ENCODE measurements around the gene GLCCI1.
A peak's percentile ranks its signal among the peaks of the same experiment; 100 is the strongest.

GLCCI1 gene

GRCh38 chr7:7962851-7963250 is 5.7 kb upstream of the GLCCI1 start:
- no peak for DNase-seq (ENCODE audit: low read depth in 2 of 2)

DNA sequence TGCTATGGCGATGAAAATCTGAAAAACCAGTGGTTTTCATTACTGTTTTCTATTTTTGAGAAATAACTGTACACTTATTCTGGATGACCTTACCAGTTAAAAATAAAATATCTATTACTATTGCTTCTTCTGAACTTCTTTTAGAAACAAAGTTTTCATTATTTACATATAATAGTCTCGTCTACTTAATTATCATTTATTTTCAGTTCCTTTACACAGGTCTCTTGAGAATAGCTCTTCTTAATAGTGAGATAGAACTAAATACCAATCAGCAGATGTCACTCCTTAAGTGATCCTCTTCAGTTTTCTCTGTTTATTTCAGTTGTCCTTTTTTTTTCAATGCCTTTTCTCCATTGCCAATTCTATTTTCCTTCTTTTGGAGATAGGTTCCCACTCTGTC is 4.3 kb upstream of the GLCCI1 start:
- no peak for DNase-seq (ENCODE audit: low read depth in 2 of 2)

DNA sequence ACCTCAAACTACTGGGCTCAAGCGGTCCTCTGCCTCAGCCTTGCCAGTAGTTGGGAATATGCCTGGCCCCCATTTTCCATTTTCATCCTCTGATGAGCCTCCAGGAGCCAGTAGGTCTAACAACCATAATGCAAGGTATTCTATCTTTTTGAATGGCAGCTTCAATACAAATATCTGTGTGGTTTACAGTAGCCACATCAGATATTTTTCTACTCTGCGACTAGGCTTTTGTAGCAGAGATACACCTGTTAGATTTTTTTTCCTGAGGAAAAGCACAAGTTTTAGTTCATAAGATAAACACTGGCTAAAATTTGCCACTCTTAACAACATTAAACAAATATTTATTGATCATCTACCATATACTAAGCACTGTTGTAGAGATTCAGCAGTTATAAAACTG is 3.9 kb upstream of the GLCCI1 start:
- no peak for DNase-seq (ENCODE audit: low read depth in 2 of 2)

DNA sequence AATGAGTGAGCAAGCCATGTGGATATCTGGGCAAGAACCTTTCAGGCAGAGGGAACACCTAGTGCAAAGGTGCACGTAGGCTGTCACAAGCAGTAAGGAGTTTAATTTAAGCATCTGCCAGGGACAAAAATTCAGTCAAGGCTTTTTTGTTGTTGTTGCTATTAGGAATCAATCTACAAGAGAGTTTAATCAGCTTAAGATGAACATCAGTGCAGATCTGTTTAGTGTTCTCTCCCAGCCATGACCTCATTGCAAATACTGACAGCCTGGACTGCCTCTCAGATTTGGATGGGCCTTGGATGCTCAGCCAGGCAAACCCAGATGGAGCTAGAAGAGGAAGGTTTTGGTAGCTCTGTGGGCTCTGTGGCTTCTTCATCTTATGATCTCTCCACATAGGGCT is 3.3 kb upstream of the GLCCI1 start:
- no peak for DNase-seq (ENCODE audit: low read depth in 2 of 2)

DNA sequence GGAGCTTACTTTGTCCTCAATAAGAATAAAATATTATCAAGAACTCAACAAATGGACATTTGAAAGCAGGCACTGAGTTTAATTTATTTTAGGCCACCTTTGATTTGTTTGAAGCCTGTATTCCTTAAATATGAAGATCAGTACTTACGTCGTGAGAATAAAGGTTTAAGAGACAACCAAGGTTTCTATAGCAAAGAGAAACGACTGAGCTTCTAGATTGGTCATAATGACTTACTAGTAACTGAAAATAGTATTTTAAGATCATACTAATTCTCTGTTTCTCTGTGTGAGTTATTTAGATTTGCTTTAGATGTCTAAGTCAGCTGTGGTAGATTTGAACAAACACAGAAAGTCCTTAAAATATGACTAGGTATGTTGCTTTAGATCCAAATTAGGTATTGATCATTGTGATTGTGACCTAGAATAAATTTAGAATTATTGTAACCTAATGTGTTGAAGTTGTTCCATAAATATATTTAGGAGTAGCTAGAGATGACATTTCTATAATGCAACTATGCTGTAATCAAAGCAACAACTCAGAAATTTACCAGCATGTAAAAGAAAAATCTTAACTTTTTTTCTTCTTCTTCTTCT is 2.4 kb upstream of the GLCCI1 start:
- DNase-seq (ENCODE audit: low read depth in 2 of 2), result no peak

DNA sequence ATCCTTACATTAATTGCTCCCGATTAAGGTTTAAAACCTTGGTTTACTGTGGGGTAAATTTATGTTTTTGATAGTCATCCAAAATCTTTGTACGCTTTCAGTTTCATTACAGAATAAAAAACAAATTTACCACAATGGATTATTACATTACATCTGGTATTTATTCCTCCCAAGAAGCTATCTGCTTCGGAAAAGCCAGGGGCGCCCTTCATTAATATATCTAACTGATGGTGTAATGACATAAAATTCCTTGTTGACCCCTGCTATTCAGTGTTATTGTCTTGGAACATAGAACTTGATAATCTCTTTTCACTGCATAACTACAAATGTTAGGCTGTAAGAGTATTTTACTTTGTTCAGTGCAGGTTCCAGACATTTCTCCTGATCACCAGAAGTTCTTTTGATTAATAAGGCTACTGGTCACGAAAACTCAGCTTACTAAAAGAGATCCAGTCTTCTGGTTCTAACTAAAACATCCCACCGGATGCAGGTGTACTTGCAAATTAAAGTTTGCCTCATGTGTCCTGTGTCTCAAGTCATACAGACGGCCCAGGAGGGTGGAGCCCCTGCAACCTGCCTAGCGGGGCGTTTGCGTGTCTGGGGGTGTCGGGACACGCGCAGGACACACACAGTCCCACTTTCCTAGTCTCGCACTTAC is 581 bp upstream of the GLCCI1 start:
- DNase-seq (ENCODE audit: low read depth in 2 of 2), result no peak

DNA sequence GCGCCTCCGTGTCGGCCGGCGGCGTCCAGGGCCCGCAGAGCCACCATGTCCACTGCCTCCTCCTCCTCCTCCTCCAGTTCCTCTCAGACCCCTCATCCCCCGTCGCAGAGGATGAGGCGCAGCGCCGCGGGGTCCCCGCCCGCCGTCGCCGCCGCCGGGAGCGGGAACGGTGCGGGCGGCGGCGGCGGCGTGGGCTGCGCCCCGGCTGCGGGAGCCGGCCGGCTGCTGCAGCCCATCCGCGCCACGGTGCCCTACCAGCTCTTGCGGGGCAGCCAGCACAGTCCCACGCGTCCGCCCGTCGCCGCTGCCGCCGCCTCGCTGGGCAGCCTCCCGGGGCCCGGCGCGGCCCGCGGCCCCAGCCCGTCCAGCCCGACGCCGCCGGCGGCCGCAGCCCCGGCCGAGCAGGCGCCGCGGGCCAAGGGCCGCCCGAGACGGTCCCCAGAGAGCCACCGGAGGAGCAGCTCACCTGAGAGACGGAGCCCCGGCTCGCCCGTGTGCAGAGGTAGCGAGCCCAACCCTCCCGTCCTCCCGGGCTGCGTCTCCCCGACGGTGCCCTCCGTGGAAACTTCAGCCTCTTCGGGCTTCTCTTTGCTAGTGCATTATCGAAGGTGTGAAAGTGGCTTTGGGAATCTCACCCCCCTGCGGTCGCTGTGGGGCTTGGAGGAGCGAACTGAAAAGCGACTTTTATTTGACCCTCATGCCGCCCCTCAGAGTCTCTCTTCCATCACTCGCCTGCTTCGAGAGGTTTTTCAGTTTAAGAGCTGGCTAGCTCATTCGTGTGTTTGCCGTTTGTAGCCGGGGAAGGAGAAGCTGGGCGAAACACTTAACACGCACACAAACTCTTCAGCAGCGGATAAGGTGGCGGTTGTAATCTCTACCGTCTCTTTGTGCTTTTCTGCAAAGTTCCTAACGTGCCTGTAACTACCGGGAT is 975 bp downstream of the GLCCI1 start:
- DNase-seq (ENCODE audit: low read depth in 2 of 2), result peak; percentile 20 to 27

GRCh38 chr7:7970237-7970530 is 1.6 kb downstream of the GLCCI1 start:
- no peak for DNase-seq (ENCODE audit: low read depth in 2 of 2)

GRCh38 chr7:7970531-7971307 is 2.1 kb downstream of the GLCCI1 start:
- no peak for DNase-seq (ENCODE audit: low read depth in 2 of 2)

DNA sequence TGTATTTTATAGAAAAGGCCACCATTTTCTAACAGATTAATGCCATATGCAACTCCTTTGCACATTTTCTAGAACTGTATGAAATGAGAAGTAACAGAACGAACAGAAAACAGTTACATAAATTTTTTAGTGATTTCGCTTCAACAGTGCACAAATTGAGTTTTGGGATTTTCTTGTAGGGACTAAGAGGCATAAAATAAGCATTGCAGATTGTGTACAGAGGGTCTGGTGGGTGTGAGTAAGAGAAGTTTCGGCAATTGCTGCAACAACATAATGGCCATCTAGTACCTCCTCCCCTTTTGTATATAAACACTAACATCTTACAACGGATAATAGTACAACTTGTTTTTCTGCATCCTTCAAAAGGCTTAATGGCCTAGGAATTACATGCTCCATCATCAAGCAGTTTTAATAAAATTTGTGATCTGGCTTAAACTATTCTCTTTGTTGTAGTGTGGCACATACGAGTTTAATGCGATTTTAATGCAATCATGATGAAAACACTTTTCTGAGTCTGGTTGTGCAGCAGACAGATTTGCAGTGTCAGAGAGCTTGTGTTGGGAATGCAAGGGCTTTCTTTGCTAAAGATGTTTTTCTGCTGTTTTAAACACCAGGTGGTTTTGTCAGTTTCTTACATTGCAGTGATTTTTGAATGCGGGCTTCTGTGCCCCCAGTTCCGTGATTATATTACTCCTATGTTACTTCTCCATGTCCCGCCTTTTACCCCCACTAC is 2.9 kb downstream of the GLCCI1 start:
- no peak for DNase-seq (ENCODE audit: low read depth in 2 of 2)

DNA sequence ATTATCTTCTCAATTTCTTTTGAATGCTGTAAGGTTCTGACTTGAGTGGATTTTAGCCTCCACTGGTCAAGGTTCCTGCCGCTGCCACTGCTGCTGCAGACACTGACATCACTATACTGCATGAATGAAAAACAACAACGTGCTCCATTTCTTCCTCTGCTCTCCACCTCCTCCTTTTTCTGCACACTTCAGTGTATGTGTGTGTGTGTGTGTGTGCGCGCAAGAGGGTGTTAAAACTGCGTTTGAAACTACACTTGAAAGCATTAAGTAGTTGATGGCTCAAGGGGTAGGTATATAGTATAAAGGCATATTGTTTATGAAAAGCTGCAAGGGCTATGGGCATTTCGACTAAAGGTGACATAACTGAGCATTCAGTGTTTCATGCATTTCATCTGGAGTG is 3.5 kb downstream of the GLCCI1 start:
- no peak for DNase-seq (ENCODE audit: low read depth in 2 of 2)

GRCh38 chr7:7972922-7973594 is 4.5 kb downstream of the GLCCI1 start:
- DNase-seq (ENCODE audit: low read depth in 2 of 2), result no peak

DNA sequence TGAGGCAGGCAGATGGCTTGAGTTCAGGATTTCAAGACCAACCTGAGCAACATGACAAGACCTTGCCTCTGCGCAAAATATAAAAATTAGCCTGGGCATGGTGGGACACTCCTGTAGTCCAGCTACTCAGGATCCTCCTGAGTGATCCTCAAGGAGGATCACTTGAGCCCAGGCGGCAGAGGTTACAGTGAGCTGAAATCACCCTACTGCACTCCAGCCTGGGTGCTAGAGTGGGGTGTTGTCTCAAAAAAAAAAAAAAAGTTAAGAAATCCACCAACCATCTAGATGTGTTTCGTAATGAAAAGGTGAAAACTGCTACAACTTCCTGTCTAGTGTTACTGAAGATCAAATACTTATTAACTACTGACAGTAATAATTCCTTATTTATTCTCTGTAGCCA is 8.1 kb downstream of the GLCCI1 start:
- no peak for DNase-seq (ENCODE audit: low read depth in 2 of 2)

GRCh38 chr7:7977774-7978173 is 9.2 kb downstream of the GLCCI1 start:
- no peak for DNase-seq (ENCODE audit: low read depth in 2 of 2)

DNA sequence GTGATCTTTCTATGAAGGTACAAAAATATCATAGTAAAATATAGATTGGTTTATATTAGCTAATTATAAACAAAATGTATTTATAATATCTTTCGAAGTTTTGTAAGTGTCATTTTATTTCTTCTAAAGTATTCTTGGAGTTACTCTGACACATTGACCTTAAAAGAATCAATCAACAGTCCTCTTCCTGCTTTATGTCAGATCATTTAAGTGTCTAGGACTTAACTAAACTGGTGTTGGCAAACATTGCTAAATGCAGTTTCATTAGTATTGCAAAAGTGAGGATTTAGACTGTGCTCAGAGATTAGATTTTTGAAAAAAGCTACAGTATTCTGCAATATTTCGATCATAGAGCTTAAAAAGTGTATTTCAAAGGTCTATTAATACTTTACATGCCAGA is 10.3 kb downstream of the GLCCI1 start:
- no peak for DNase-seq (ENCODE audit: low read depth in 2 of 2)

DNA sequence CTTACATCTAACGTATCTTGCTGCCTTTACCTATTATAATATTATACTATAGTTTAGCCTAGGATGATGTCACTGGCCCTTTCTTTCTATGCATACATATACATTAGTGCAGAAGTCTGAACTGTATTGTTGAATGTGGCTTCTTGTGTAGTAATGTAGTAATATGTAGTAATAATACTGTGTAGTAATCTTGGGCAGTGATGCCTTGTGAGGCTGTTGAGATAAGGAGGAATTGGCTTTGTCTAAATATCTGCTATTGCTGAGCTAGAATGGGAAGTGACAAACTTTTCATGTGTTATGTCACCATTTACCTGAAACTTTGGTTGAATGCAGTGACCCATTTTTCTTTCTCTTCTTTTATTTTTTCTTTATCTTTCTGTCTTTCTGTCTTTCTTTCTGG is 11.0 kb downstream of the GLCCI1 start:
- DNase-seq (ENCODE audit: low read depth in 2 of 2), result no peak

DNA sequence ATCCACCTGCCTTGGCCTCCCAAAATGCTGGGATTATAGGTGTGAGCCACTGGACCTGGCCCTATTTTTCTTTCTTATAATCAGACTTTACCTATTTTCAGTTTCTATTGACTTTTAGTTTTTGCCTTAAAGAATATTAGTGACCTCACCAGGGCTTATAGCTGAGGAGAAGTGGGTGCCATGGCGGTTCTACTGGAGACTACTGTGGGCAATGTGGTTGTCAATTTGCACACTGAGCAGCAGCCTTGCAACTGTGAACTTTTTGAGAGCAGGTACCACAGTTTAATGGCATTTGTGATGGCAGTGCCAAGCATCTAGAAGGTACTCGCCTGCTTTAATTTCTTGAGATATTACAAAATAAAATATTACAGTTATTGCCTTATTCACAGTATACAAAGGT is 11.5 kb downstream of the GLCCI1 start:
- no peak for DNase-seq (ENCODE audit: low read depth in 2 of 2)

- DNase-seq (ENCODE audit: low read depth in 2 of 2), result no peak
Observed at GRCh38 chr7:7982904-7983303, 14.3 kb downstream of the GLCCI1 start.

- no peak for DNase-seq (ENCODE audit: low read depth in 2 of 2)
Observed at GRCh38 chr7:7984424-7984823, 15.8 kb downstream of the GLCCI1 start.

DNA sequence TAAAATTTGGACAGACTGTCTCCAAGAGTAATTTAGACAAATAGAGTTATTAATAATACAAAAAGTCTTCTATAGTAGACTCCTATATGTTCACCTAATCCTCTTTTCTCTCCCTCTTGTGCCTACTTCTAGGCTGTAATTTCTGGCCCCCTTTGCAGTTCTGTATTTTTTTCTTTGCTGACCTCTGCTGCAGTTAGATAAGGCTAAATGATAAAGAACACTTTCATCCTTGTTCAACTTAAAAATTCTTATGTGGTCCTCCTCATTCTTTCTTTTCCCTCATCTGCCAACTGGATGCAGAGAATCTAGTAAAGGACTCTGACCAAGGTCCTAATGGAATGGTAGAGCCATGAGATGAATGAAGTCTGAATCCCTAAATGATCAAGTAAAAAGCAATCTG is 20.1 kb downstream of the GLCCI1 start:
- no peak for DNase-seq (ENCODE audit: low read depth in 2 of 2)

DNA sequence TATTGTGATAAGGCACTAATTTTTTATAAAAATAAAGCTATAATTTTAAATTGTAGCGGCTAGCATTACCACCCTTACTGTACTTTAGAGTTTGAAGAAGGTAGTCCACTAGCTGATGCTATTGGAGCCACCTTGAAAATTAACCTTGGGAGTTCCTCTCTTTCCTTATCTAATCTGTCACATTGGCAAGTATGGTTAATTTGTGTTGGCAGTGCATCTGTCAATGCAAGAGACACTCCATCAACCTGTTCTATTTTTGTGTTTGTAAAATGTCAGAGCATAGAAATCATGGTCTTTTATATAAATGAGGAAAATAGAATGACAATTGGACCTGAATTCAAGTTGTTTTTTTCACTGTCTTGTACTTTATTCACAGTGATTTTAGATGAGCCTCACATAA is 20.5 kb downstream of the GLCCI1 start:
- no peak for DNase-seq (ENCODE audit: low read depth in 2 of 2)
